WTC11 (cell line): Measurements from ENCODE around the gene DTD1. TPM values are rescaled to one million over a fixed set of nuclear protein-coding genes. Genes with fewer than 3 reads are reported as not detected.

Experiments
- ATAC-seq: fragments of 200-7000 bp; cut with Tn5 transposase; 2 replicates; pipeline ENCODE4 v1.10.0; 2021; ENCODE audit warnings: mild to moderate bottlenecking, moderate library complexity
- CTCF ChIA-PET: fragments of 300-600 bp; sonication (Branson Sonifier 250); formaldehyde crosslinking; loops from one replicate; lab custom pipeline; 2021; ENCODE audit warnings: antibody characterized with exemption; lab: Charles Lee
- POLR2A ChIA-PET: fragments of 350-600 bp; sonication (Branson Sonifier 250); formaldehyde crosslinking; loops from one replicate; lab custom pipeline; 2021; ENCODE audit warnings: antibody characterized with exemption; lab: Charles Lee
- DNase-seq: peaks from one replicate; pipeline ENCODE4 v3.0.0; 2021; ENCODE audit warnings: low spot score
- H3K27ac Mint-ChIP-seq: 2 replicates; pipeline ENCODE4 v1.8.0; 2021; ENCODE audit warnings: mixed read lengths
- H3K27me3 Mint-ChIP-seq: 2 replicates; pipeline ENCODE4 v1.8.0; 2021; ENCODE audit warnings: low read depth, mild to moderate bottlenecking, moderate library complexity, mixed read lengths
- H3K36me3 Mint-ChIP-seq: 2 replicates; pipeline ENCODE4 v1.8.0; 2021; ENCODE audit warnings: mixed read lengths
- H3K4me1 Mint-ChIP-seq: 2 replicates; pipeline ENCODE4 v1.8.0; 2022; ENCODE audit warnings: mixed read lengths
- H3K4me3 Mint-ChIP-seq: 2 replicates; pipeline ENCODE4 v1.8.0; 2021; ENCODE audit warnings: mild to moderate bottlenecking, moderate library complexity, mixed read lengths
- H3K9me3 Mint-ChIP-seq: 2 replicates; pipeline ENCODE4 v1.8.0; 2021; ENCODE audit warnings: mixed read lengths
- ARID4B ChIP-seq: sonication (generic); formaldehyde crosslinking; IDR thresholded peaks from 2 replicates; pipeline ENCODE4 v1.8.0; 2023; ENCODE audit warnings: missing genetic modification reagents, mild to moderate bottlenecking, borderline replicate concordance
- ATF2 ChIP-seq: sonication (generic); formaldehyde crosslinking; IDR thresholded peaks from 2 replicates; pipeline ENCODE4 v1.8.1; 2022; ENCODE audit warnings: low read depth, missing genetic modification reagents, borderline replicate concordance
- CREB1 ChIP-seq: sonication (generic); formaldehyde crosslinking; IDR thresholded peaks from 2 replicates; pipeline ENCODE4 v1.8.0; 2023; ENCODE audit warnings: mild to moderate bottlenecking, missing genetic modification reagents
- CTCF ChIP-seq: fragments of 200-600 bp; IDR thresholded peaks from 2 replicates; pipeline ENCODE4 v1.8.0; 2022; ENCODE audit warnings: antibody characterized with exemption
- ELF4 ChIP-seq: sonication (generic); formaldehyde crosslinking; IDR thresholded peaks from 2 replicates; pipeline ENCODE4 v1.8.1; 2022; ENCODE audit warnings: low read depth, mild to moderate bottlenecking, moderate library complexity, missing genetic modification reagents
- ERG ChIP-seq: fragments of 250-450 bp; sonication (Bioruptor Pico); IDR thresholded peaks from 2 replicates; pipeline ENCODE4 v1.8.0; 2021; ENCODE audit warnings: mild to moderate bottlenecking
- ESRRA ChIP-seq: sonication (generic); formaldehyde crosslinking; IDR thresholded peaks from 2 replicates; pipeline ENCODE4 v1.8.1; 2022; ENCODE audit warnings: mild to moderate bottlenecking, missing genetic modification reagents, borderline replicate concordance
- FOXK1 ChIP-seq: sonication (generic); formaldehyde crosslinking; IDR thresholded peaks from 2 replicates; pipeline ENCODE4 v1.8.0; 2022; ENCODE audit warnings: mild to moderate bottlenecking, moderate library complexity, missing genetic modification reagents
- KAT7 ChIP-seq: sonication (generic); formaldehyde crosslinking; IDR thresholded peaks from 2 replicates; pipeline ENCODE4 v1.8.1; 2023; ENCODE audit warnings: missing genetic modification reagents, mild to moderate bottlenecking, borderline replicate concordance
- NFATC4 ChIP-seq: fragments of 250-450 bp; sonication (Bioruptor Pico); IDR thresholded peaks from 2 replicates; pipeline ENCODE4 v1.9.0; 2021; ENCODE audit warnings: mild to moderate bottlenecking
- NFE2L1 ChIP-seq: sonication (generic); formaldehyde crosslinking; IDR thresholded peaks from 2 replicates; pipeline ENCODE4 v1.8.1; 2023; ENCODE audit warnings: missing genetic modification reagents
- NR2C2 ChIP-seq: sonication (generic); formaldehyde crosslinking; IDR thresholded peaks from 2 replicates; pipeline ENCODE4 v1.8.0; 2022; ENCODE audit warnings: mild to moderate bottlenecking, missing genetic modification reagents
- SMAD3 ChIP-seq: sonication (generic); formaldehyde crosslinking; IDR thresholded peaks from 2 replicates; pipeline ENCODE4 v1.8.0; 2022; ENCODE audit warnings: missing genetic modification reagents, mild to moderate bottlenecking, borderline replicate concordance
- TEAD4 ChIP-seq: sonication (generic); formaldehyde crosslinking; IDR thresholded peaks from 2 replicates; pipeline ENCODE4 v1.8.0; 2022; ENCODE audit warnings: mild to moderate bottlenecking, missing genetic modification reagents
- ZBTB43 ChIP-seq: sonication (generic); formaldehyde crosslinking; IDR thresholded peaks from 2 replicates; pipeline ENCODE4 v1.8.1; 2023; ENCODE audit warnings: mild to moderate bottlenecking, missing genetic modification reagents
- ZNF219 ChIP-seq: sonication (generic); formaldehyde crosslinking; IDR thresholded peaks from 2 replicates; pipeline ENCODE4 v1.8.0; 2023; ENCODE audit warnings: missing genetic modification reagents, mild to moderate bottlenecking, borderline replicate concordance
- ZNF281 ChIP-seq: sonication (generic); formaldehyde crosslinking; IDR thresholded peaks from 2 replicates; pipeline ENCODE4 v1.8.0; 2023; ENCODE audit warnings: mild to moderate bottlenecking, missing genetic modification reagents
- ZNF416 ChIP-seq: fragments of 250-450 bp; sonication (Bioruptor Pico); IDR thresholded peaks from 2 replicates; pipeline ENCODE4 v1.9.0; 2021; ENCODE audit warnings: mild to moderate bottlenecking, inconsistent platforms
- total RNA-seq: library from RNA; stranded (reverse); gene quantifications from 3 replicates; pipeline ENCODE4 v1.2.3, GENCODE V29; 2021

DTD1 gene
- total RNA-seq, 1 experiment from 2014 or later, result 71.1 TPM

GRCh38 chr20:18767676-18768075, 179.8 kb downstream of the DTD1 start:
- no peaks in the 10 kb centered on the region for H3K27me3 Mint-ChIP-seq
- no peaks in the 10 kb centered on the region; the same call in 1 of the 2 replicates for H3K4me1 Mint-ChIP-seq
- H3K27ac Mint-ChIP-seq, result no peak overlapping the region
- no peak for DNase-seq
- ChIA-PET POLR2A (no interaction called here), CTCF (no interaction called here)
- peaks cover 8% of the 10 kb centered on the region for H3K36me3 Mint-ChIP-seq
- peaks cover 5% of the 10 kb centered on the region for H3K9me3 Mint-ChIP-seq
- TF ChIP-seq KAT7, result no peak
- TF ChIP-seq TEAD4, result no peak
- TF ChIP-seq NFE2L1, result no peak
- TF ChIP-seq ZNF219 (CRISPR knock-in tag), result no peak
- no peak for TF ChIP-seq ERG
- no peak for TF ChIP-seq NR2C2
- no peak for TF ChIP-seq ATF2 (CRISPR knock-in tag)
- TF ChIP-seq ZNF281 (CRISPR knock-in tag), result no peak
- TF ChIP-seq SMAD3 (CRISPR knock-in tag), result no peak
- no peak for TF ChIP-seq ELF4
- TF ChIP-seq FOXK1 (CRISPR knock-in tag), result no peak
- no peak for TF ChIP-seq CREB1 (CRISPR knock-in tag)
- no peak for TF ChIP-seq ZNF416 (CRISPR knock-in tag)
- no peak for TF ChIP-seq CTCF
- TF ChIP-seq ZBTB43 (CRISPR knock-in tag), result no peak
- TF ChIP-seq ESRRA (CRISPR knock-in tag), result no peak
- no peak for TF ChIP-seq ARID4B
- TF ChIP-seq NFATC4 (CRISPR knock-in tag), result no peak
- no peak overlapping the region for H3K4me3 Mint-ChIP-seq
- ATAC-seq, result no peak
